GM18951 (cell line): ENCODE results near the gene ANKDD1B.

Source experiments
- POLR2A ChIP-seq: IDR thresholded peaks from 4 replicates; pipeline ENCODE4 v1.6.1; 2011; ENCODE audit warnings: mild to moderate bottlenecking; ENCODE audit not compliant: insufficient read length, insufficient read depth; ENCODE audit errors: extremely low read depth
- in situ Hi-C: fragments of 300-500 bp; cut with MboI; formaldehyde crosslinking; loops from one replicate; pipeline ENCODE4 v1.12.0; 2022; ENCODE audit warnings: low sequenced_read_pairs, mixed read lengths, inconsistent platforms; ENCODE audit not compliant: unreplicated experiment

Gene ANKDD1B

GRCh38 chr5:75627801-75628200, 16.5 kb downstream of the ANKDD1B start:
- in situ Hi-C loops, result no loop called here
- TF ChIP-seq POLR2A, result no peak

DNA sequence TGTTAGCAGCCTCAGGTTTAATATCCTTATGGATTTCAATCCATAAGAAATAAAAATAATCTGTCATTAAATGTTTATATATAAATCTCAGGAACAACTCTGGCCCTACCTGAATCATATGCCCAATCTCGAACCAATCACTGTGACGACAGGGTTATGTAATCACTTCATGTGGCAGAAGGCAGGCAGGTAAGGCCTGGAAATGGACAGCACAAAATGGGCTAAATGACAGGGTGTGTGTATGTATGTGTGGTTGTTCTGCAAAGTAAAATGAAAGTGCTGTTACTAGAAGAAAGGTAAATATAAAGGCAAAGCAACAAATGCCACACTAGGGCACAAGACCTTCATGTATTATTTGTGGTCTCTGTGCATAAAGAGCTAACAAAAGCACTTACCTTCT, 19.6 kb downstream of the ANKDD1B start:
- no peak for TF ChIP-seq POLR2A
- in situ Hi-C loops, result no loop called here

DNA sequence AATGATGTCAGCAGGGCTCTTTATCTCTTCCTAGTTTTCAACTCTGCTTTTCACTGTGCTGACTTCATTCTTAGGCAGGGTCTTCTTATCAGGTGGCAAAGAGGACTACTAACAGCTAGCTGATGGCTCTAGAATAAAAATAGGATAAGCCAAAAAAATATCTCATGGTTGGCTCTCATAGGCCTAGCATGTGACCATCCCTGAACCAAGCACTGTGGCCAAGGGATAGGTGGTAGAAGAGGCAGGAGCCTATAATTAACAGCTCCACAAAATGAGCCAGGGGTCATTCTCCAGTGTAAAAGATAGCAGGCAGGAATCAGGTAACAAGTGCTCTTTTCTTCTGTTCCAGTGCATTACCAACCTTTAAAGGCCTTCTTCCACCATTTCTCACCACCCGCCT, 21.1 kb downstream of the ANKDD1B start:
- no peak for TF ChIP-seq POLR2A
- in situ Hi-C loops, result no loop called here

- in situ Hi-C loops, result no loop called here
- no peak for TF ChIP-seq POLR2A
Measured at GRCh38 chr5:75637949-75638348, 26.7 kb downstream of the ANKDD1B start.

GRCh38 chr5:75639535-75640311, 28.5 kb downstream of the ANKDD1B start:
- no peak for TF ChIP-seq POLR2A
- in situ Hi-C loops, result no loop called here

DNA sequence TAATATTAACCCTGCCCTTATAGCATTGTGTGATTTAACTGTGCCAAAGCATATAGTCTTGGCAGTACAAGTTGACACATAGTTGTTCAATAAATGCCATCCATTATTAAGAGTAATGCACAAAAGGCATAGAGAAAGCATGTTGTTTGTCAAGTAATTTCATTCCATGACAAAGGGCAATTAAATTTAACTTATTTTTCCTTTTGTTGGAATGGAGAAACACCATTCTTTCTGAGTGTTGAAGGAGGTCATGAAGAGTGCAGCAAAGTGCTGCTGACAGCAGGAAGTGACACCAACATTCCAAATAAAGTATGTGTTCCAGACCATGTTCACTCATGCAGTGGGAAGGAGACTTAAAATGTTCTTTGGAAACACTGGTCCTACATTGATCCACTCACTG, 29.1 kb downstream of the ANKDD1B start:
- no peak for TF ChIP-seq POLR2A
- in situ Hi-C loops, result no loop called here

- no peak for TF ChIP-seq POLR2A
- in situ Hi-C loops, result no loop called here
Measured at GRCh38 chr5:75640826-75641225, 29.6 kb downstream of the ANKDD1B start.

- in situ Hi-C loops, result no loop called here
- TF ChIP-seq POLR2A, result no peak
Measured at GRCh38 chr5:75648712-75649111, 37.5 kb downstream of the ANKDD1B start.

GRCh38 chr5:75651575-75652238, 40.5 kb downstream of the ANKDD1B start:
- in situ Hi-C loops, result no loop called here
- TF ChIP-seq POLR2A, result no peak

DNA sequence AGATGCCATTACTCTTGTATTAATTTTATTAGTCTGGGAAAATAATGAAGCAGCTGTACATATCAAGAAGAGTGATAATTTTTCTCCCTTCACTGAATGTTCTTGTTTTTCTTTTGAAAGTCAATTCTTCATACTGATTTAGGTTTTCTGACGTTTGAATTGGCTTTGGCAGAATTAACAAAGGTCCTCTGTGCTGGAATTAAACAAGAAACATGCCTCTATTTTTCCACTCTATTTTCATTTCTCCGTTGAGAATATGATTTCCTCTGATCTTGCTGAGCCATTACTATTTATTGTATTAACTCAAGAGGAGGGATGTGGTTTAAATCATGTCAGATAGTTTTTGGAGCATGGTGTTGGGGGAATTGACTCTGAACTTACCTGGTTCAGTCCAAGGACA, 42.3 kb downstream of the ANKDD1B start:
- no peak for TF ChIP-seq POLR2A
- in situ Hi-C loops, result no loop called here

GRCh38 chr5:75654693-75655295, 43.5 kb downstream of the ANKDD1B start:
- no peak for TF ChIP-seq POLR2A
- in situ Hi-C loops, result no loop called here

- in situ Hi-C loops, result no loop called here
- no peak for TF ChIP-seq POLR2A
Measured at GRCh38 chr5:75656311-75657003, 45.2 kb downstream of the ANKDD1B start.

DNA sequence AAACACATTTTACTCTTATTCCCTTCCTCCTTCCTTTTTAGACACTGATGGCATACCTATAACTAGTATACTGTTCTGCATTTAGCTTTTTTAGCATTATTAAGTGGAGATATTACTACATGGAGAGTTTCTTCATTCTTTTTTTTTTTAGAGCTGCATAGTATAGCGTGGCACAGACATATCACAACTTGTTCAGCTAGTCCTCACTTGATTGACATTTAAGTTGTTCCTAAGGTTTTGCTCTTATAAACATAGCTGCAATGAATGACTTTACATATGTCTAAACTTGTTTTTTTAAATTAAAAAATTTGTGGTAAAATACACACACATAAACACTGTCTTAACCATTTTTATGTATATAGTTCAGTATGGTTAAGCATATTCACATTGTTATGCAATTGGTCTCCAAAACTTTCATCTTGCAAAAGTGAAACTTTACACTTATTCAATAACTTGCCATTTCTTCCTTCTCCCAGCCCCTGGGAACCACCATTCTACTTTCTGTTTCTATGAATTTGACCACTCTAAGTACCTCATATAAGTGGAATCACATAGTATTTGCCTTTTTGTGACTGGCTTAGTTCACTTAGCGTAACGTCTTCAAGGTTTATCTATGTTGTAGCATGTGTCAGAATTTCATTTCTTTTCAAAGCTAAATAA, 48.7 kb downstream of the ANKDD1B start:
- in situ Hi-C loops, result no loop called here
- no peak for TF ChIP-seq POLR2A
